MM.1S (cell line): ENCODE measurements around the gene ABTB2.

Source experiments
- DNase-seq: peaks from one replicate; pipeline ENCODE4 v3.0.0-alpha.2; 2015
- H2AFZ ChIP-seq: fragments of 300-600 bp; sonication (generic); 2 replicates; pipeline ENCODE4 v1.6.0; 2016; ENCODE audit warnings: antibody characterized with exemption, low read length
- H3F3A ChIP-seq: fragments of 300-600 bp; sonication (generic); 2 replicates; pipeline ENCODE4 v1.6.1; 2016; ENCODE audit warnings: mild to moderate bottlenecking, antibody characterized with exemption, low read length, moderate library complexity, mixed read lengths; ENCODE audit not compliant: insufficient read depth
- H3K27ac ChIP-seq: fragments of 300-600 bp; sonication (generic); 2 replicates; pipeline ENCODE4 v1.5.1; 2016; ENCODE audit warnings: mild to moderate bottlenecking, low read length
- H3K27me3 ChIP-seq: fragments of 300-600 bp; sonication (generic); replicated peaks from 2 replicates; pipeline ENCODE4 v1.6.0; 2016; ENCODE audit warnings: low read length; ENCODE audit not compliant: insufficient read depth
- H3K36me3 ChIP-seq: fragments of 300-600 bp; sonication (generic); replicated peaks from 2 replicates; pipeline ENCODE4 v1.6.1; 2016; ENCODE audit warnings: mild to moderate bottlenecking, low read length, mixed read lengths; ENCODE audit not compliant: insufficient read depth
- H3K4me1 ChIP-seq: fragments of 300-600 bp; sonication (generic); 2 replicates; pipeline ENCODE4 v1.6.1; 2016; ENCODE audit warnings: low read length, mixed read lengths
- H3K4me2 ChIP-seq: fragments of 300-600 bp; sonication (generic); 2 replicates; pipeline ENCODE4 v1.6.0; 2016; ENCODE audit warnings: low read depth, low read length
- H3K4me3 ChIP-seq: fragments of 300-600 bp; sonication (generic); 2 replicates; pipeline ENCODE4 v1.5.1; 2016; ENCODE audit warnings: low read length, mixed read lengths
- H3K79me2 ChIP-seq: fragments of 300-600 bp; sonication (generic); 2 replicates; pipeline ENCODE4 v1.6.1; 2016; ENCODE audit warnings: mixed run types, low read length, mixed read lengths
- H3K9ac ChIP-seq: fragments of 300-600 bp; sonication (generic); 2 replicates; pipeline ENCODE4 v1.6.1; 2016; ENCODE audit warnings: low read length, mixed read lengths
- H3K9me2 ChIP-seq: fragments of 300-600 bp; sonication (generic); replicated peaks from 2 replicates; pipeline ENCODE4 v1.6.1; 2016; ENCODE audit warnings: mild to moderate bottlenecking, low read length, mixed read lengths; ENCODE audit not compliant: insufficient read depth
- H3K9me3 ChIP-seq: fragments of 300-600 bp; sonication (generic); replicated peaks from 2 replicates; pipeline ENCODE4 v1.6.1; 2016; ENCODE audit warnings: mild to moderate bottlenecking, low read length, mixed read lengths; ENCODE audit not compliant: insufficient read depth
- H4K20me1 ChIP-seq: fragments of 300-600 bp; sonication (generic); 2 replicates; pipeline ENCODE4 v1.6.1; 2016; ENCODE audit warnings: mild to moderate bottlenecking, low read length, moderate library complexity, mixed read lengths; ENCODE audit not compliant: insufficient read depth
- EZH2 ChIP-seq: fragments of 300-600 bp; sonication (generic); optimal IDR thresholded peaks from 2 replicates; pipeline ENCODE3; 2017; ENCODE audit warnings: low read depth, mild to moderate bottlenecking, antibody characterized with exemption, low read length, mixed read lengths
- EZH2phosphoT487 ChIP-seq: fragments of 300-600 bp; sonication (generic); IDR thresholded peaks from 2 replicates; pipeline ENCODE4 v1.6.1; 2018; ENCODE audit warnings: antibody characterized with exemption, low read length
- TF ChIP-seq, protein P1 (sequence below): fragments of 300-600 bp; sonication (generic); IDR thresholded peaks from 2 replicates; pipeline ENCODE4 v1.5.1; 2016; ENCODE audit warnings: antibody characterized with exemption, low read length, mixed read lengths

The ABTB2 gene

DNA sequence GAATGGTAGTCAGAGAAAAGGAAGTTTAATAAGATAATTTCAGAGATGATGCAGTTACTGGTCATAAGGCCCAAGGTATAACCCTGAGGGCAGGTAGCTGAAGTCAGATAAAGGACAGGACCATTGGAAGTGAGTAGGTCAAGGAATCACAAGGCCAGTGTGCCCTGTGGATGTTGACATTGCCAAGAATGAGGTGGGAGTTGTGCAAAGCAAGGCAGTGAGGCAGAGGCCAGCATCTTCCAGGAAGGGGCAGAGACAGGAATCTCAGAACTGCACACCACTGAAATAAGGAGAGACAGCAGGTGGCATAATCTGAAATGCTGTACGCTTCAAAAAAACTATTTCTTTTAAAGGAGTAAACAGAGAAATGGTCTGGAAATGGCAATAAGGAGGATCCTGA, 61.4 kb downstream of the ABTB2 start:
- Histone ChIP-seq H2AFZ (no peak overlapping the region), H3K9me3 (no peaks in the 10 kb centered on the region), H3K4me2 (no peak overlapping the region), H3K4me1 (no peaks in the 10 kb centered on the region), H3K27me3 (no peaks in the 10 kb centered on the region), H3K36me3 (no peaks in the 10 kb centered on the region), H3K9me2 (no peaks in the 10 kb centered on the region), H3F3A (no peaks in the 10 kb centered on the region), H4K20me1 (no peaks in the 10 kb centered on the region), H3K27ac (no peak overlapping the region), H3K9ac (no peak overlapping the region), H3K79me2 (no peaks in the 10 kb centered on the region), H3K4me3 (no peak overlapping the region)
- DNase-seq = no peak
- TF ChIP-seq, protein P1, sequence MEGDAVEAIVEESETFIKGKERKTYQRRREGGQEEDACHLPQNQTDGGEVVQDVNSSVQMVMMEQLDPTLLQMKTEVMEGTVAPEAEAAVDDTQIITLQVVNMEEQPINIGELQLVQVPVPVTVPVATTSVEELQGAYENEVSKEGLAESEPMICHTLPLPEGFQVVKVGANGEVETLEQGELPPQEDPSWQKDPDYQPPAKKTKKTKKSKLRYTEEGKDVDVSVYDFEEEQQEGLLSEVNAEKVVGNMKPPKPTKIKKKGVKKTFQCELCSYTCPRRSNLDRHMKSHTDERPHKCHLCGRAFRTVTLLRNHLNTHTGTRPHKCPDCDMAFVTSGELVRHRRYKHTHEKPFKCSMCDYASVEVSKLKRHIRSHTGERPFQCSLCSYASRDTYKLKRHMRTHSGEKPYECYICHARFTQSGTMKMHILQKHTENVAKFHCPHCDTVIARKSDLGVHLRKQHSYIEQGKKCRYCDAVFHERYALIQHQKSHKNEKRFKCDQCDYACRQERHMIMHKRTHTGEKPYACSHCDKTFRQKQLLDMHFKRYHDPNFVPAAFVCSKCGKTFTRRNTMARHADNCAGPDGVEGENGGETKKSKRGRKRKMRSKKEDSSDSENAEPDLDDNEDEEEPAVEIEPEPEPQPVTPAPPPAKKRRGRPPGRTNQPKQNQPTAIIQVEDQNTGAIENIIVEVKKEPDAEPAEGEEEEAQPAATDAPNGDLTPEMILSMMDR = no peak
- TF ChIP-seq EZH2phosphoT487 (no peak), EZH2 (no peak)

GRCh38 chr11:34292546-34292945, 65.3 kb downstream of the ABTB2 start:
- Histone ChIP-seq H3K9me2 (no peaks in the 10 kb centered on the region), H3K4me2 (no peak overlapping the region), H3K27ac (no peak overlapping the region), H3K36me3 (no peaks in the 10 kb centered on the region), H3K9me3 (no peaks in the 10 kb centered on the region), H3K79me2 (no peaks in the 10 kb centered on the region), H3K9ac (no peak overlapping the region), H3K4me3 (no peak overlapping the region), H3K4me1 (no peaks in the 10 kb centered on the region), H4K20me1 (no peaks in the 10 kb centered on the region), H2AFZ (no peak overlapping the region), H3F3A (no peaks in the 10 kb centered on the region), H3K27me3 (no peaks in the 10 kb centered on the region)
- DNase-seq = no peak
- TF ChIP-seq EZH2phosphoT487 = no peak

DNA sequence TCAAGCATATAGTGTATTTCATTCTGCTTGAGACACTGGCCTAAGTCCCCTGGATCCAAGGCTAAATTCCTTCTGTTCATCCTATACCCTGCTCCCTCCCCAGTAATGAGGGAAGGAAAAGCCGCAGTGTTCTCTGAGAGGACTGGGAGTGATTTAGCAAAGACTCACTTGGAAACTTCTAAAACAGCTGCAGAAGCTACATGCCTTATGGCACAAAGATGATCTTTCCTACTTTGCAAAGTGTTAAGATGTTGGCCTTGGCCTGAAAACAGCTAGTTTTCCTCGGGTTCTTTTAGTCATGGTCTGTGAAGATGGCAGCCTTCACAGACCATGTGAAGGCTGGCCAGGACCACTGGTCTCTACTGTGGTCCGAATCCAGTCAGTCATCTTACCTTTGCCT, 65.7 kb downstream of the ABTB2 start:
- Histone ChIP-seq H3K4me1 (no peaks in the 10 kb centered on the region), H3K9ac (no peak overlapping the region), H3K4me3 (no peak overlapping the region), H3K27ac (no peak overlapping the region), H2AFZ (no peak overlapping the region), H3K36me3 (no peaks in the 10 kb centered on the region), H3K9me2 (no peaks in the 10 kb centered on the region), H3F3A (no peaks in the 10 kb centered on the region), H4K20me1 (no peaks in the 10 kb centered on the region), H3K79me2 (no peaks in the 10 kb centered on the region), H3K4me2 (no peak overlapping the region), H3K9me3 (no peaks in the 10 kb centered on the region), H3K27me3 (no peaks in the 10 kb centered on the region)
- TF ChIP-seq, protein P1 = no peak
- TF ChIP-seq EZH2phosphoT487 (no peak), EZH2 (no peak)
- DNase-seq = no peak

DNA sequence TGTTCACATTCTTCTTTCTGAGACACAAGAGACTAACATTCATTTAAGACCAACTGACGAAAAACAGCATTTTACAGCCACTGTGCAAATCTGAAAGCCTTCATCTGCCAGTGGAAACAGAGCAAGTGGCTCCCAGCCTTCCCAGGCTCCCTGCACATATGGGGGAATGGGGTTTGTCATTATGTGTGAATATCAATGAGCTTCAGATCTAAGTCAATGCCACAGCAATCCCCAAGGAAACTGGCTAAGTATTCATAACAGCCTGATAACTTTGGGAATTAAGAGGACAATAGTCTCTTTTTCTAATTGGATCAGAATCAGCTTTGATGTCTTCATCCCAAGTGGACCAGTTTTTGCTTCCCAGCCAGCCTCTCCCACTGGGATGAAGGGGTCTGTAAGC, 66.9 kb downstream of the ABTB2 start:
- Histone ChIP-seq H3K9me3 (no peaks in the 10 kb centered on the region), H3K9me2 (no peaks in the 10 kb centered on the region), H3K9ac (no peak overlapping the region), H3K4me3 (no peak overlapping the region), H3K27ac (no peak overlapping the region), H3K27me3 (no peaks in the 10 kb centered on the region), H2AFZ (no peak overlapping the region), H3K36me3 (no peaks in the 10 kb centered on the region), H3F3A (no peaks in the 10 kb centered on the region), H3K79me2 (no peaks in the 10 kb centered on the region), H3K4me1 (no peaks in the 10 kb centered on the region), H4K20me1 (no peaks in the 10 kb centered on the region), H3K4me2 (no peak overlapping the region)
- DNase-seq = no peak
- TF ChIP-seq EZH2phosphoT487 = no peak
